ENCODE data around the gene CH25H. TPM values are rescaled to one million over a fixed set of nuclear protein-coding genes. Genes with fewer than 3 reads are reported as not detected.
"Not testable (repeated sequence)": the region's sequence is repeated elsewhere in the genome, so short reads cannot be mapped to it uniquely, and the experiment has no call there.

CH25H gene
- total and polyA plus RNA-seq, 10 donors, result 0.72 to 8.8 (median 2.1) TPM

GRCh38 chr10:89248990-89249389 is 41.9 kb upstream of the CH25H start:
- Histone ChIP-seq H3K27me3 (replicated peaks in 1 of 7) (no peaks in the 10 kb centered on the region), H3K4me1 (peaks cover 7 to 66% (median 37%) of the 10 kb centered on the region in 6 donors), H3K4me3 (peak overlapping the region in 2 of 8 donors; percentile 87 to 98), H3K9me3 (peaks cover 0 to 8% (median 6%) of the 10 kb centered on the region in 8 donors), H3K27ac (peak overlapping the region in 5 of 8 donors; percentile 3 to 93 (median 87)), H3K36me3 (peaks cover 0 to 14% (median 0%) of the 10 kb centered on the region in 6 donors)
- WGBS, 5 donors, result 38 to 48% (median 45%) methylated on average over 3 of the region's 3 CpGs
- intact Hi-C loops (cut with DNase I; ENCODE audit: low total_unique reads), result no loop called here
- no peak for DNase-seq
- TF ChIP-seq POLR2A (IDR thresholded peaks at IDR 0.05), result no peak
- TF ChIP-seq POLR2AphosphoS5 (IDR thresholded peaks at IDR 0.05), result no peak
- no peak for TF ChIP-seq CTCF (IDR thresholded peaks at IDR 0.05 in 8 of 11, conservative IDR thresholded peaks at IDR 0.05 in 3 of 11)

- H3K9me3 ChIP-seq; intact Hi-C loops (cut with DNase I; ENCODE audit: low total_unique reads); H3K27me3 ChIP-seq (replicated peaks in 1 of 7); H3K4me3 ChIP-seq; DNase-seq: not testable (repeated sequence)
- Histone ChIP-seq H3K27ac (peak overlapping the region in 3 of 8 donors; percentile 53 to 87 (median 71)), H3K36me3 (peaks cover 0 to 14% (median 0%) of the 10 kb centered on the region in 6 donors), H3K4me1 (peaks cover 20 to 79% (median 51%) of the 10 kb centered on the region in 6 donors)
- WGBS, 5 donors, result 94 to 97% (median 94%) methylated on average over 2 of the region's 2 CpGs
These were observed 40.5 kb upstream of the CH25H start for GRCh38 chr10:89247623-89248022.

DNA sequence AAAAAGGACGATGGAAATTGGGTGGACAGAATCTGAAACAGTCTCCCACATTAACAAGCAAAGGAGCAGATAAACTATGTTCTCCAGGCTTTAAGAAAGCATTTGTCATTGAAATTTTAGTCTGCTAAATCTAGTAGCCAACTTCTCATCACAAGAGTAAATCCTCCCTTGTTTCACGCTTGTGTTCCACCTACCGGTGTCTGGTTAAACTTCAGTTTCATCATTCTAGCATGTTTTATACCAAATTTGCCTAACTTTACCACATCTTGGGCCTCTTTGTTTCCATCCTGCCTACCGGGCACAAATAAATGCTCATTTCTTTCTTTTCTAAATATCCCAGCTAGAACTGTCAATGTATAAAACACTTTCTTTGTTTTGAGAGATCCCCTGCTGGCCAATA is 38.7 kb upstream of the CH25H start:
- no peaks in the 10 kb centered on the region for H3K9me3 ChIP-seq
- intact Hi-C loops (cut with DNase I; ENCODE audit: low total_unique reads), result no loop called here
- H3K4me1 ChIP-seq, result peaks cover 27 to 84% (median 57%) of the 10 kb centered on the region in 6 donors
- TF ChIP-seq POLR2A (IDR thresholded peaks at IDR 0.05), result no peak
- TF ChIP-seq POLR2AphosphoS5 (IDR thresholded peaks at IDR 0.05), result no peak
- TF ChIP-seq CTCF (IDR thresholded peaks at IDR 0.05 in 8 of 11, conservative IDR thresholded peaks at IDR 0.05 in 3 of 11), result no peak
- H3K27me3 ChIP-seq (replicated peaks in 1 of 7), result no peaks in the 10 kb centered on the region
- whole genome bisulfite sequencing, 5 donors, result 54 to 74% (median 67%) methylated on average over 4 of the region's 4 CpGs
- peak overlapping the region in 4 of 8 donors; percentile 32 to 80 (median 70) for H3K27ac ChIP-seq
- H3K36me3 ChIP-seq, result peaks cover 0 to 19% (median 0%) of the 10 kb centered on the region in 6 donors
- DNase-seq, result no peak
- H3K4me3 ChIP-seq, result no peak overlapping the region

GRCh38 chr10:89242840-89243568 is 35.9 kb upstream of the CH25H start:
- H3K36me3 ChIP-seq, result peaks cover 0 to 37% (median 9%) of the 10 kb centered on the region in 6 donors
- intact Hi-C loops (cut with DNase I; ENCODE audit: low total_unique reads), result no loop called here
- H3K27me3 ChIP-seq (replicated peaks in 1 of 7), result no peaks in the 10 kb centered on the region
- no peak for DNase-seq
- TF ChIP-seq POLR2A (IDR thresholded peaks at IDR 0.05) (no peak), POLR2AphosphoS5 (IDR thresholded peaks at IDR 0.05) (peak in 1 of 3 donors; percentile 76), CTCF (IDR thresholded peaks at IDR 0.05 in 8 of 11, conservative IDR thresholded peaks at IDR 0.05 in 3 of 11) (no peak)
- peak overlapping the region; percentile 0 to 80 (median 60) for H3K27ac ChIP-seq
- peaks cover 27 to 71% (median 45%) of the 10 kb centered on the region in 6 donors for H3K4me1 ChIP-seq
- H3K4me3 ChIP-seq, result no peak overlapping the region
- H3K9me3 ChIP-seq, result no peaks in the 10 kb centered on the region
- WGBS, 5 donors, result 24 to 41% (median 28%) methylated on average over 8 of the region's 8 CpGs
